Transverse colon (tissue), 4 donors: Measurements from ENCODE around the gene NCKIPSD. TPM values are rescaled to one million over a fixed set of nuclear protein-coding genes. Genes with fewer than 3 reads are reported as not detected.

Experiments used
- DNase-seq: peaks from one replicate; pipeline ENCODE4 v3.0.0-alpha.2; 2019
- H3K27ac ChIP-seq, 4 donors: fragments of 200-600 bp; sonication (generic); 2 replicates each; pipeline ENCODE4 v1.5.1; 2016 to 2018; ENCODE audit warnings: inconsistent platforms in 4 of 4
- H3K27me3 ChIP-seq: fragments of 200-600 bp; sonication (generic); 2 replicates; pipeline ENCODE4 v1.5.1; 2017; ENCODE audit warnings: inconsistent platforms
- H3K36me3 ChIP-seq, 4 donors: fragments of 200-600 bp; sonication (generic); 2 replicates each; pipeline ENCODE4 v1.5.1; 2017 to 2019; ENCODE audit warnings: inconsistent platforms in 4 of 4
- H3K4me1 ChIP-seq, 4 donors: fragments of 200-600 bp; sonication (generic); 2 replicates each; pipeline ENCODE4 v1.5.1; 2017 to 2020; ENCODE audit warnings: inconsistent platforms in 4 of 4
- H3K4me3 ChIP-seq, 4 donors: fragments of 200-600 bp; sonication (generic); 1 replicate in 1 of 4; 2 replicates in 3 of 4; pipeline versions ENCODE4 v1.5.1 to v1.6.1; 2017 to 2019; ENCODE audit warnings: inconsistent platforms in 4 of 4
- H3K9me3 ChIP-seq, 2 donors: fragments of 200-600 bp; sonication (generic); 2 replicates each; pipeline ENCODE4 v1.5.1; 2017 to 2019; ENCODE audit warnings: inconsistent platforms in 2 of 2
- CTCF ChIP-seq, 5 experiments: fragments of 200-600 bp in 3 of 5; fragments of 450-650 bp in 2 of 5; sonication (generic) in 3 of 5; IDR thresholded peaks; 1 replicate in 2 of 5; 2 replicates in 3 of 5; pipeline ENCODE4 v1.5.1; 2016 to 2017; ENCODE audit warnings: antibody characterized with exemption in 5 of 5, inconsistent platforms in 3 of 5, mild to moderate bottlenecking in 2 of 5, moderate library complexity in 1 of 5
- EP300 ChIP-seq: sonication (generic); formaldehyde crosslinking; IDR thresholded peaks from one replicate; pipeline ENCODE4 v1.6.1; 2017; ENCODE audit warnings: antibody characterized with exemption, low read depth
- POLR2A ChIP-seq: fragments of 450-650 bp; IDR thresholded peaks from one replicate; pipeline ENCODE4 v1.6.1; 2016; ENCODE audit warnings: antibody characterized with exemption, mild to moderate bottlenecking, moderate library complexity
- POLR2AphosphoS5 ChIP-seq, 3 donors: sonication (generic); formaldehyde crosslinking; IDR thresholded peaks; one replicate each; pipeline ENCODE4 v1.6.1; 2016; ENCODE audit warnings: antibody characterized with exemption in 3 of 3
- WGBS, 2 donors: methylation state at CpG; one replicate each; pipeline ENCODE4 v1.1.5; 2018; ENCODE audit warnings: low coverage in 1 of 2; 5-methylcytosine and 5-hydroxymethylcytosine counted together
- in situ Hi-C, 4 donors: fragments of 200-750 bp; cut with MboI; loops; one replicate each; pipeline versions ENCODE4 v1.15.0 to v1.15.1; 2017; ENCODE audit warnings: low sequenced_read_pairs in 3 of 4, low pct_ligation_motif_present in 1 of 4, low pct_unique_long_range_greater_than_20kb in 1 of 4
- intact Hi-C: fragments of 100-400 bp; cut with DNase I; formaldehyde crosslinking; loops from one replicate; pipeline ENCODE4 v1.15.1; 2023; ENCODE audit warnings: low total_unique reads
- total RNA-seq, 4 donors: library from RNA; depleted of rRNA; stranded (reverse); fragments of >200 nt; gene quantifications; one replicate each; pipeline ENCODE4 v1.1.0, GENCODE V29; 2016

Gene NCKIPSD
- total RNA-seq, 4 donors from 2014 or later, result 42.3 to 74.6 (median 49.2) TPM

DNA sequence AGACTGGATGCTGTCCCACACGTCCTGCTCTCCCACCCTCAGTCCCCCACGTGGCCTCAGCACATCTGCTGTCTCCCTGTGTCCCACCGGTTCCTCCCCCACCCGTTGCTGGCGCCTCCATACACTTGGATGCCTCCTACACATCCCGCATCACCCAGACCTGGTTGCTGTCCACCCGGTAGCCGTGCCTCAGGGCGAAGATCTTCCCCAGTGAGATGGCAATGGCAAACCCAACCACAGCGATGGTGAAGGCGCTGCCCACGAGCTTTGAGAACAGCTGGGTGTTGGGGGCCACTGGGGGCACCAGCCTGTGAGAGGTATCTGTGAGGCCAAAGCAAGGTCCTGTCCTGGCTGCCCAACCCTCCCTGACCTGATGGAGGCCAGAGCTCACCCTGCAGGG lies 54.9 kb downstream of the NCKIPSD start:
- H3K36me3 ChIP-seq, result peaks cover 0 to 14% (median 7%) of the 10 kb centered on the region in 4 donors
- in situ Hi-C loops, result no loop called here
- 90% methylated on average over 12 of the region's 12 CpGs; no CpG with 5 or more reads in 1 of the 2 donors for WGBS, 2 donors

DNA sequence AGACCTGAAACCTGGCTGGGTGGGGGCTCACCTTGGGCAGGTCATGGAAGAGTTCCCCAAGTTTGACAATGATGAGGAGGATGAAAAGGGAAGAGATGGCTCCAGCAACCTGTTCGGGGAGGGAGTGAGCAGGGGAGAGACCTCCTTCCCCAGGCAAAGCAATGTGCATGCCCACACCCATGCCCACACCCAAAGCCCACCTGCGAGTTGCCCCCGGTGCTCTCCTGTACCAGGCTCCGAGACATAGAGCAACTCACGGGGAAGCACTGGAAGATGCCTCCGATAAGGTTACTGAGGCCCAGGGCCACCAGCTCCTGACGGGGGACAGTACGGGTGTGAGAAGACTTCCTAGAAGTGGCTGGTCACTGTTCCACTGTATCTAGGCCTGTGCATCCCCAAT lies 55.3 kb downstream of the NCKIPSD start:
- in situ Hi-C loops, result no loop called here

More for the DNA sequence above, 54.9 kb downstream of the NCKIPSD start:
- peaks cover 7 to 13% (median 10%) of the 10 kb centered on the region in 4 donors for H3K4me1 ChIP-seq
- no peak overlapping the region for H3K27ac ChIP-seq
- no peaks in the 10 kb centered on the region for H3K9me3 ChIP-seq
- DNase-seq, result no peak
- H3K4me3 ChIP-seq, result no peak overlapping the region
- no peaks in the 10 kb centered on the region for H3K27me3 ChIP-seq
- intact Hi-C loops, result no loop called here
- no peak for TF ChIP-seq CTCF (IDR thresholded peaks at IDR 0.05)
- TF ChIP-seq EP300, result no peak
- TF ChIP-seq POLR2A, result no peak
- no peak for TF ChIP-seq POLR2AphosphoS5 (IDR thresholded peaks at IDR 0.05)

GRCh38 chr3:48629894-48630293 lies 55.8 kb downstream of the NCKIPSD start:
- Histone ChIP-seq H3K36me3 (peaks cover 0 to 14% (median 9%) of the 10 kb centered on the region in 4 donors), H3K27ac (no peak overlapping the region), H3K4me3 (no peak overlapping the region), H3K9me3 (no peaks in the 10 kb centered on the region), H3K27me3 (no peaks in the 10 kb centered on the region), H3K4me1 (peaks cover 7 to 12% (median 10%) of the 10 kb centered on the region in 4 donors)
- TF ChIP-seq POLR2AphosphoS5 (IDR thresholded peaks at IDR 0.05) (no peak), EP300 (no peak), POLR2A (no peak), CTCF (IDR thresholded peaks at IDR 0.05) (no peak)
- intact Hi-C loops, result no loop called here
- in situ Hi-C loops, result no loop called here
- DNase-seq, result no peak
- WGBS, 2 donors, result 98% methylated on average over 12 of the region's 12 CpGs; no CpG with 5 or more reads in 1 of the 2 donors

More for the DNA sequence above, 55.3 kb downstream of the NCKIPSD start:
- no peak for TF ChIP-seq POLR2A
- no peak for TF ChIP-seq EP300
- TF ChIP-seq CTCF (IDR thresholded peaks at IDR 0.05), result no peak
- TF ChIP-seq POLR2AphosphoS5 (IDR thresholded peaks at IDR 0.05), result no peak
- peaks cover 7 to 12% (median 10%) of the 10 kb centered on the region in 4 donors for H3K4me1 ChIP-seq
- no peak overlapping the region for H3K4me3 ChIP-seq
- DNase-seq, result no peak
- H3K36me3 ChIP-seq, result peaks cover 0 to 14% (median 9%) of the 10 kb centered on the region in 4 donors
- no peak overlapping the region for H3K27ac ChIP-seq
- WGBS, 2 donors, result 95% methylated on average over 8 of the region's 8 CpGs; no CpG with 5 or more reads in 1 of the 2 donors
- no peaks in the 10 kb centered on the region for H3K9me3 ChIP-seq
- intact Hi-C loops, result no loop called here
- H3K27me3 ChIP-seq, result no peaks in the 10 kb centered on the region

DNA sequence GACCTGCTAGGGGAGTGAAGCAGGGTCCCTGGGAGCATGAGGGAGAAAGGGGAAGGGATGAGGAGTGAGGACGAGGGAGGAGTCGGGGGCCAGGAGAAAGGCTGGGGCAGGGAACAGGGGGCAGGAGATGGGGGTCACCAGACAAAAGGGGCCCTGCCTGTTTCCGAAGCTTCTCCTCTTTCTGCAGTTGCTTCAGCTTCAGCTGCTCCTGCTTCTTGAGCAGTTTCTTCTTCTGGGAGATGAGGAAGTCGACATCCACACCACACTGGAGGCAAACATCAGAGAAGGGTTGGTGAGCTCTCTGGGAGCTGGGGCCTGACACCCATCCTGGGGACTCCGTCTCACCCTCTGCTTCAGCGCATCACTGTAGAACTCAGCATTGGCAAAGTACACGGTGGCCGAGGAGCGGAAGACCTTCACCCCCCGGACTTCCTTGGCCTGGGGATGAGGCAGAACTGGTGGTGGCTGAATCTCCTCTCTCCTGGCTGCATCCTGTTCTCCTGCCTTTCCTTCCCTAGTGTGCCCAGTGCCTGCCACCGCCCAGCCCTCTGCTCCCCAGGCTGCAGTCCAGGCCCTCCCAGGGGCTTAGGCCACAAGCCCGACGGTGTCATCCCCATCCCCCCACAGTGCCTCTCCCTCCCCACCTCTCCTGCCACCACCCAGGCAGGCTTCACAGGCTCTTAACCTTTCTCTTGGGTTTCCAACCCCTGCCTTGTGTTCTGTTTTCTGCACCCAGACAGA lies 57.3 kb downstream of the NCKIPSD start:
- 86 to 90% methylated on average over 7 to 13 of the region's 13 CpGs for WGBS, 2 donors
- peaks cover 0 to 14% (median 9%) of the 10 kb centered on the region in 4 donors for H3K36me3 ChIP-seq
- no peaks in the 10 kb centered on the region for H3K27me3 ChIP-seq
- intact Hi-C loops (no loop called here), in situ Hi-C loops (no loop called here)
- peaks cover 0 to 12% (median 5%) of the 10 kb centered on the region in 4 donors for H3K4me1 ChIP-seq
- TF ChIP-seq EP300, result no peak
- no peak for TF ChIP-seq CTCF (IDR thresholded peaks at IDR 0.05)
- no peak for DNase-seq
- H3K4me3 ChIP-seq, result no peak overlapping the region
- H3K9me3 ChIP-seq, result no peaks in the 10 kb centered on the region
- no peak overlapping the region for H3K27ac ChIP-seq
